KG1 (cell line): Measurements from ENCODE around the gene SMYD3.
A peak's percentile ranks its signal among the peaks of the same experiment; 100 is the strongest.

Experiments used
- DNase-seq: peaks from one replicate; lab custom pipeline; 2025; lab: John Stamatoyannopoulos, UW

The SMYD3 gene

GRCh38 chr1:246214708-246215509 is 292.2 kb downstream of the SMYD3 start:
- DNase-seq, result peak; percentile 65

- no peak for DNase-seq
Measured at GRCh38 chr1:246213947-246214346, 293.1 kb downstream of the SMYD3 start.

- DNase-seq, result no peak
Measured at GRCh38 chr1:246213502-246213901, 293.6 kb downstream of the SMYD3 start.

GRCh38 chr1:246213036-246213435 is 294.0 kb downstream of the SMYD3 start:
- no peak for DNase-seq

- no peak for DNase-seq
Measured at GRCh38 chr1:246212013-246212412, 295.1 kb downstream of the SMYD3 start.

- no peak for DNase-seq
Measured at GRCh38 chr1:246210756-246211155, 296.3 kb downstream of the SMYD3 start.

GRCh38 chr1:246208105-246208504 is 299.0 kb downstream of the SMYD3 start:
- DNase-seq, result no peak

GRCh38 chr1:246203180-246203579 is 303.9 kb downstream of the SMYD3 start:
- DNase-seq, result no peak

- DNase-seq, result no peak
Measured at GRCh38 chr1:246200738-246201137, 306.3 kb downstream of the SMYD3 start.

- DNase-seq, result no peak
Measured at GRCh38 chr1:246200225-246200624, 306.9 kb downstream of the SMYD3 start.

GRCh38 chr1:246199086-246199645 is 307.9 kb downstream of the SMYD3 start:
- no peak for DNase-seq

- DNase-seq, result no peak
Measured at GRCh38 chr1:246198115-246198816, 308.8 kb downstream of the SMYD3 start.

GRCh38 chr1:246197076-246197475 is 310.0 kb downstream of the SMYD3 start:
- no peak for DNase-seq

- DNase-seq, result no peak
Measured at GRCh38 chr1:246195296-246195695, 311.8 kb downstream of the SMYD3 start.

- peak; percentile 48 for DNase-seq
Measured at GRCh38 chr1:246193537-246193936, 313.5 kb downstream of the SMYD3 start.

GRCh38 chr1:246189126-246189525 is 318.0 kb downstream of the SMYD3 start:
- no peak for DNase-seq

GRCh38 chr1:246187834-246188372 is 319.2 kb downstream of the SMYD3 start:
- DNase-seq, result no peak

GRCh38 chr1:246184503-246184902 is 322.6 kb downstream of the SMYD3 start:
- DNase-seq, result no peak

GRCh38 chr1:246182149-246182851 is 324.8 kb downstream of the SMYD3 start:
- no peak for DNase-seq

GRCh38 chr1:246181241-246181640 is 325.8 kb downstream of the SMYD3 start:
- DNase-seq, result no peak

GRCh38 chr1:246179401-246179800 is 327.7 kb downstream of the SMYD3 start:
- no peak for DNase-seq

GRCh38 chr1:246178717-246179311 is 328.3 kb downstream of the SMYD3 start:
- no peak for DNase-seq
